AG09309 (cell line): ENCODE measurements around the gene MAST4.

ENCODE experiments used
- DNase-seq: peaks from one replicate; pipeline ENCODE4 v3.0.0-alpha.2; 2010; ENCODE audit warnings: low read depth
- H3K4me3 ChIP-seq: 2 replicates; pipeline ENCODE4 v1.5.1; 2011; ENCODE audit warnings: mild to moderate bottlenecking, low read depth, low read length, moderate library complexity; ENCODE audit not compliant: control insufficient read depth
- TF ChIP-seq, protein P1 (sequence below): IDR thresholded peaks from 2 replicates; pipeline ENCODE4 v1.5.1; 2011; ENCODE audit warnings: mild to moderate bottlenecking, low read depth, low read length, inconsistent platforms; ENCODE audit not compliant: insufficient read depth, control insufficient read depth; ENCODE audit errors: missing control alignments

MAST4 gene

DNA sequence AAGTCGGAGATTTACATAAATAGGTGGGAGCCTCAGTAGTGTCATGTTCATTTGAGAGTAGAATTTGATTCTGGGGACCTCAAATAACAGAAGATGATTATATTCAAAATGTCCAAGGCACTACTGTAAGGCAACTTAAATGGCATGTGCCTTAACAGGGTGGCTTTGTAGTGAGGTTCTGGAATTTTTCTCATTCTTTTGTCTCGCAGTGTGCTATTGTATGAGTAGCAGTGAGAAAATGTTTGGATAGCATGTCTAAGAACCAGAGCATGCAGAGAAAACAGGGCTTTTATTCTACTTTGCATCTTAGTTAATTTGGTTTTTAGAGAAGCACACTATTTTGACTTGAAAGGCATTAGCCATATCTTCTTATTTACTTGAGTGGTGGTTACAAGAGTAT, 25.0 kb downstream of the MAST4 start:
- TF ChIP-seq, protein P1, sequence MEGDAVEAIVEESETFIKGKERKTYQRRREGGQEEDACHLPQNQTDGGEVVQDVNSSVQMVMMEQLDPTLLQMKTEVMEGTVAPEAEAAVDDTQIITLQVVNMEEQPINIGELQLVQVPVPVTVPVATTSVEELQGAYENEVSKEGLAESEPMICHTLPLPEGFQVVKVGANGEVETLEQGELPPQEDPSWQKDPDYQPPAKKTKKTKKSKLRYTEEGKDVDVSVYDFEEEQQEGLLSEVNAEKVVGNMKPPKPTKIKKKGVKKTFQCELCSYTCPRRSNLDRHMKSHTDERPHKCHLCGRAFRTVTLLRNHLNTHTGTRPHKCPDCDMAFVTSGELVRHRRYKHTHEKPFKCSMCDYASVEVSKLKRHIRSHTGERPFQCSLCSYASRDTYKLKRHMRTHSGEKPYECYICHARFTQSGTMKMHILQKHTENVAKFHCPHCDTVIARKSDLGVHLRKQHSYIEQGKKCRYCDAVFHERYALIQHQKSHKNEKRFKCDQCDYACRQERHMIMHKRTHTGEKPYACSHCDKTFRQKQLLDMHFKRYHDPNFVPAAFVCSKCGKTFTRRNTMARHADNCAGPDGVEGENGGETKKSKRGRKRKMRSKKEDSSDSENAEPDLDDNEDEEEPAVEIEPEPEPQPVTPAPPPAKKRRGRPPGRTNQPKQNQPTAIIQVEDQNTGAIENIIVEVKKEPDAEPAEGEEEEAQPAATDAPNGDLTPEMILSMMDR: no peak
- DNase-seq: no peak
- no peak overlapping the region for H3K4me3 ChIP-seq

DNA sequence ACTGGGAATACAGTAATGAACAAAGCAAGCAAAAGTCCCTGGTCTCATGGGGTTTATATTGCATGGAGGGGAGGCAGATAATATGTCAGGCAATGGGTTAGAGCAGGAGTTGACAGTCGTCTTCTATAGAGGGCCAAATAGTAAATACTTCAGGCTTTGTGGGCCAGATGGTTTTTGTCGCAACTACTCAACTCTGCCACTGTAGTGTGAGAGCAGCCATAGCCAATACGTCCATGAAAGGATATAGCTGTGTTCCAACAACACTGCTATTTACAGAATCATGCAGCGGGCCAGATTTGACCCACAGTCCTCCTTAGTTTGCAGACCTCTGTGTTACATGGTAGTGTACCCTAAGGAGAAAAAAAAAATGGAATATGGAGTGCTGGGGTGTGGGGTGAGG, 25.5 kb downstream of the MAST4 start:
- TF ChIP-seq, protein P1: no peak

DNA sequence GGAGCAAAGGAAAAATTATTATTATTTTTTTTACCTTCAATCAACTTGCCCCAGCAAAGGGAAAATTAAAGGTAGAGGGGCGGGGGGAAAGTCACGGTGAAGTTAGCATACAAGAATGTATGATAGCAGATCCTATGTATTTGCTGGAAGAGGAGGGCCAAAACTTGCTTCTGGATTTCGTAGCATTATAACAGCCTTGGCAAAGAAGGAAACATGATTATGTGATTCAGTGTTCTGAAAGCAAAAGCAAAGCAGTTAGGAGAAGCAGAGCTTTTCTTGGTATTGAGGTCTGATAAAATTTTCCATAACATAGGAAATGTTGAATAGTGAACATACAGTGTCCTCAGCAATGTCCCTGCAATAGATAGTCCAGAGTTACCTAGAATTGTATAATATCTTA, 32.4 kb downstream of the MAST4 start:
- H3K4me3 ChIP-seq: no peak overlapping the region
- no peak for DNase-seq
- TF ChIP-seq, protein P1: no peak

More for the DNA sequence above, 25.5 kb downstream of the MAST4 start:
- no peak overlapping the region for H3K4me3 ChIP-seq
- DNase-seq: no peak

DNA sequence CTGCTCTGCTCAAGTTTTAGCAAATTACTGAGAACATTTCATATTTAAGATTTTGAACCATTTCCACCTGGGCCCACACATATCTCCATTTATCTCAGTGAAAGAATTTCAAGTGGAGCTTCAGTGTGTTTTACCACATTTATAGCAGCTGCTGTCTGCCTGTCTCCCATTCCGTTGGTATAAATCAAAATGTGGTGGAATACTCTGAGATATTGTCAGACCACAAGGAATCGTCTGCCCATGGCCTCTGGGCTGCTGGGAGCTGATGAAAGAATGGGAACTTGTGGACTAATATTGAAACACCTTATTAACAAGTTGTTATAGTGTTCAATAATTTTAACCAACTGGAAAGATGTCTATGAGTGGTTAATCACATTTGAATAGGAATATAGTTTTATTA, 33.3 kb downstream of the MAST4 start:
- TF ChIP-seq, protein P1: no peak
- no peak overlapping the region for H3K4me3 ChIP-seq
- DNase-seq: no peak

DNA sequence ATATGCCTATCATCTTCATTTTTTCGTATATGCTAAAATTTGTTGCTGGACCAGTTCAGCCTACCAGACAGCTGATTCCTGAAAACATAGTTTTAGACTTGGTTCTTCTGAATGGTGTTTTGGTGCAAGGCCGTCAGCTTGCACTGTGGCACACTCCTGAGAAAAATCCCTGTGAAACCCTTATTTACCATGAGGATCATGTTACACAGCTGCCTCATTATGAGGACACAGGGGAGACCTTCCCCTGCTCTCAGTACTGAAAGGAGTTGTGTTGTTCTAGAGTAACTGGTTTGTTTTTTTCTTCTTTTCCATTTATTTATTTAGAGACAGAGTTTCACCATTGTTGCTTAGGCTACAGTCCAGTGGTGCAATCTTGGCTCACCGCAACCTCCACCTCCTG, 37.6 kb downstream of the MAST4 start:
- H3K4me3 ChIP-seq: no peak overlapping the region
- no peak for DNase-seq
- TF ChIP-seq, protein P1: no peak

DNA sequence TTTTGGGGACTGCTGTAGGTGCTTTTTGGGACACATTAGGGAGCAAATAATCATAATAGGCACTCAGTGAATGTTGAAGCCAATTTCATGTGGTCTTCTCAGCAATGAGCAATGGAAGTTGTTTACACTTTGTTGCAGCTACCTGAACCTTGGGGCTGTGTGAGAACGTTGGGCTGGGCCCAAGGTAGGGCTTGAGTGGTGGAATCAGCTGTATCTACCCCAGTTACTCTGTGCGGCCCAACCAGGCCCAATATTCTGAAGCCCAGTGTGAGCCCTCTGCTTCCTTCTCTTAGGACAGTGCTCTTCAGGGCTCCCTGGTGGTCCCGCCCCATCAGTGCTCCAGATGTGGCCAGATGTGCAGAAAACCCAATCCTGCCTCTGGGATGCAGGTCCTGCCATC, 38.4 kb downstream of the MAST4 start:
- DNase-seq: no peak
- no peak overlapping the region for H3K4me3 ChIP-seq
- TF ChIP-seq, protein P1: no peak

DNA sequence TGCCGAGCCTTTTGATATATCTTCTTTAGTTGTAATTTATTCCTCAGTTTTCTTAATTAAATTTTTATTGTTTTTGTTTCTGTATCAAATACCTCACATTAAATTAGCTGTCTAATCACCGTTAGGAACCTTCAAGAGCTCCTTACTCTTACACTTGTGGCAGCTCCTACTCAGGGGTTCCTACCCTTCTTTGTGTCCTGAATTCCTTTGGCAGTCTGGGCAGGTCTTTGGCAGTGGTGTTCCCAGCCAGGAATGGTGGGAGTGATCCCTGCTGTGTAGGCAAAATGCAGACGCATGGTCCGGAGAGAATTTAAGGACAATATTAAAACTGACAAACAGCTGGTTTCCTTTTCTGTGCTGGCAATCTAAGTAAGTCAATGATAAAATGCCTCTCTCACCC, 41.8 kb downstream of the MAST4 start:
- TF ChIP-seq, protein P1: no peak
- no peak overlapping the region for H3K4me3 ChIP-seq
- DNase-seq: no peak
